A673 (cell line): Measurements from ENCODE around the gene WFDC2. TPM values are rescaled to one million over a fixed set of nuclear protein-coding genes. Genes with fewer than 3 reads are reported as not detected.
A peak's percentile ranks its signal among the peaks of the same experiment; 100 is the strongest.

Experiments used
- BruUV-seq: library from RNA; stranded (reverse); fragments of 400-500 nt; replicated peaks from 2 replicates; lab custom pipeline; 2021; lab: Mats Ljungman, UMichigan
- CTCF ChIA-PET: fragments of 300-600 bp; sonication (Branson Sonifier 250); formaldehyde crosslinking; loops from one replicate; lab custom pipeline; 2022; ENCODE audit warnings: antibody characterized with exemption; lab: Charles Lee
- POLR2A ChIA-PET: fragments of 300-600 bp; sonication (Branson Sonifier 250); formaldehyde crosslinking; loops from one replicate; lab custom pipeline; 2022; ENCODE audit warnings: antibody characterized with exemption; ENCODE audit not compliant: low non-redundant PET; lab: Charles Lee
- DNase-seq: peaks from one replicate; pipeline ENCODE4 v3.0.0-alpha.2; 2015; ENCODE audit warnings: low spot score
- H3K27ac ChIP-seq: fragments of 200-600 bp; sonication (generic); 2 replicates; pipeline ENCODE4 v1.5.1; 2016; ENCODE audit warnings: mixed run types, low read depth, mild to moderate bottlenecking, mixed read lengths, antibody characterized with exemption, low read length; ENCODE audit not compliant: poor library complexity, severe bottlenecking
- H3K27me3 ChIP-seq: fragments of 200-600 bp; sonication (generic); replicated peaks from 2 replicates; pipeline ENCODE4 v1.6.1; 2017; ENCODE audit warnings: mixed run types, low read depth, mild to moderate bottlenecking, mixed read lengths, antibody characterized with exemption, low read length; ENCODE audit not compliant: insufficient read depth, poor library complexity
- H3K36me3 ChIP-seq: fragments of 200-600 bp; sonication (generic); 2 replicates; pipeline ENCODE4 v1.6.1; 2016; ENCODE audit warnings: mixed run types, mild to moderate bottlenecking, mixed read lengths, antibody characterized with exemption, low read length; ENCODE audit not compliant: insufficient read depth, poor library complexity, severe bottlenecking
- H3K4me1 ChIP-seq: fragments of 200-600 bp; sonication (generic); 2 replicates; pipeline ENCODE4 v1.6.1; 2017; ENCODE audit warnings: mixed run types, mild to moderate bottlenecking, mixed read lengths, antibody characterized with exemption, low read length; ENCODE audit not compliant: insufficient read depth, poor library complexity, severe bottlenecking
- H3K4me3 ChIP-seq: fragments of 200-600 bp; sonication (generic); 2 replicates; pipeline ENCODE4 v1.5.1; 2016; ENCODE audit warnings: low read depth, mixed run types, mild to moderate bottlenecking, mixed read lengths, low read length; ENCODE audit not compliant: poor library complexity, severe bottlenecking
- H3K9me3 ChIP-seq: fragments of 200-600 bp; sonication (generic); 2 replicates; pipeline ENCODE4 v1.6.1; 2016; ENCODE audit warnings: mixed run types, low read depth, mild to moderate bottlenecking, mixed read lengths, antibody characterized with exemption, low read length; ENCODE audit not compliant: poor library complexity, severe bottlenecking
- EZH2 ChIP-seq: fragments of 200-600 bp; sonication (generic); IDR thresholded peaks from 2 replicates; pipeline ENCODE4 v1.6.1; 2017; ENCODE audit warnings: borderline replicate concordance, low read depth, mild to moderate bottlenecking, mixed read lengths, antibody characterized with exemption, low read length; ENCODE audit not compliant: poor library complexity, severe bottlenecking
- intact Hi-C: fragments of 100-400 bp; cut with micrococcal nuclease; formaldehyde crosslinking; loops from one replicate; pipeline ENCODE4 v1.10.0; 2022; ENCODE audit not compliant: unreplicated experiment
- total RNA-seq: library from RNA; stranded (reverse); gene quantifications from 2 replicates; pipeline ENCODE4 v1.2.3, GENCODE V29; 2021
- TF ChIP-seq, protein P1 (sequence below): fragments of 300-800, 200-600 bp; sonication (generic); conservative IDR thresholded peaks from 2 replicates; pipeline ENCODE4 v1.5.1; 2017; ENCODE audit warnings: low read depth, mild to moderate bottlenecking, antibody characterized with exemption, low read length, moderate library complexity, mixed read lengths

The WFDC2 gene
- total RNA-seq, 1 experiment from 2014 or later: not detected

DNA sequence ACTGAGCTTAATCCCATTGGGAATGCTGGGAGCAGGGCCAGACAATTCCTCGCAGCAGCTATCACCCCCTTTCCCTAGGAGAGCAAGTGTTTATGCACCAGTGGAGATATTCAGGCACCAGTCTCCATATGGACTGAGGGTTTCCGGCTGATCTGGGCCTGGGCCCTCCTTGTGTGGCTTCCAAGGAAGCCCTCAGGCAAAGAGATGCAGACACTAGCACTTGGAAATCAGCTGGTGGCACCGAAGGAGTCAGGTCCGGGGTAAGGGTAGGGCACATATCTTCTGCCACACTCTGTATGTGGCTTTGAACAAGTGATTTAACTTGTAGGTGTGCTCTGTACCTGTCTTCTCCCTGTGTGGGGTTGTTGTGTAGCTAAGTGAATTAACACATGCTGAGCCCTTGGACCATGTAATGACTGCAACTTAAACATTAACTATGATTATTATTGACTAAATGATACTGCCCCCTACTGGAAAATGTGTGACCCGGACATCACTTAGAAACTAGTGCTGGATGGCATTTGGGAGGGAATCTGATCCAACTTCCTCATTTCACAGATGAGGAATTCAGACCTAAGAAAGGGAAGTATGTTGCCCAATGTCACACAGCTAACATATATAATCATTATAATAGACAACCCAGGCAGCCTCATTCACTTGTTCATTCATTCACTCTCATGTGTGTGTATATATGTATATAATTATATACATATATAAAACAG is 19.3 kb upstream of the WFDC2 start:
- H3K27me3 ChIP-seq: no peaks in the 10 kb centered on the region
- POLR2A ChIA-PET: interaction anchor here (0.6 kb wide), 1 partner anchor 149 kb away, joined by 4 read pairs; no protein-coding TSS in a partner anchor
- CTCF ChIA-PET: interaction anchor here (0.5 to 1.3 kb wide), 5 partner anchors 77 to 131 kb away, joined by 3 to 9 read pairs (median 4); no protein-coding TSS in a partner anchor
- peak; percentile 73 for DNase-seq
- no peak overlapping the region for H3K27ac ChIP-seq
- H3K4me3 ChIP-seq: no peak overlapping the region
- H3K36me3 ChIP-seq: no peaks in the 10 kb centered on the region
- intact Hi-C loops: loop anchor here (1.0 to 10.0 kb wide), 2 partner anchors 131 to 325 kb away; no protein-coding TSS in a partner anchor
- BruUV-seq: no TSS peak
- H3K9me3 ChIP-seq: no peaks in the 10 kb centered on the region
- no peaks in the 10 kb centered on the region for H3K4me1 ChIP-seq
- TF ChIP-seq EZH2: no peak
- TF ChIP-seq, protein P1, sequence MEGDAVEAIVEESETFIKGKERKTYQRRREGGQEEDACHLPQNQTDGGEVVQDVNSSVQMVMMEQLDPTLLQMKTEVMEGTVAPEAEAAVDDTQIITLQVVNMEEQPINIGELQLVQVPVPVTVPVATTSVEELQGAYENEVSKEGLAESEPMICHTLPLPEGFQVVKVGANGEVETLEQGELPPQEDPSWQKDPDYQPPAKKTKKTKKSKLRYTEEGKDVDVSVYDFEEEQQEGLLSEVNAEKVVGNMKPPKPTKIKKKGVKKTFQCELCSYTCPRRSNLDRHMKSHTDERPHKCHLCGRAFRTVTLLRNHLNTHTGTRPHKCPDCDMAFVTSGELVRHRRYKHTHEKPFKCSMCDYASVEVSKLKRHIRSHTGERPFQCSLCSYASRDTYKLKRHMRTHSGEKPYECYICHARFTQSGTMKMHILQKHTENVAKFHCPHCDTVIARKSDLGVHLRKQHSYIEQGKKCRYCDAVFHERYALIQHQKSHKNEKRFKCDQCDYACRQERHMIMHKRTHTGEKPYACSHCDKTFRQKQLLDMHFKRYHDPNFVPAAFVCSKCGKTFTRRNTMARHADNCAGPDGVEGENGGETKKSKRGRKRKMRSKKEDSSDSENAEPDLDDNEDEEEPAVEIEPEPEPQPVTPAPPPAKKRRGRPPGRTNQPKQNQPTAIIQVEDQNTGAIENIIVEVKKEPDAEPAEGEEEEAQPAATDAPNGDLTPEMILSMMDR: peak; percentile 79

DNA sequence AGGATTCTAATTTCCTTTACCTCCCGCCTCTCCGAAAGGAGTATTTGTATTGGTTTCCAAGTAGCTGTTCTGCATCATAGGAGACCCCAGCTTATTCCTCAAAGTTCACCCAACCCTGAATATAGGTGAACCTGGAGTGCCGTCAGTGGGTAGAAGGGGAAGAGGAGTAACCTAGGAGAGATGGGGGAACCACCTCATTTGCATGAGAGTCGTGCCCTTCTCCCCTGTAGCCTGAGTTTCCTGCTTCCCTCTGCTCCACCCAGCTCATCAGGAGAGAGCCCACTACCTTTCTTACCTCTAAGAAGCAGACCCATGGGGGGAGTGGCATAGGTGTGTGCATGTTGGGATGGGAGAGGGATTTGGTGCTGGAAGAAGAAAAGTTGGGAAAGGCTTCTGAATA is 17.3 kb upstream of the WFDC2 start:
- H3K27me3 ChIP-seq: no peaks in the 10 kb centered on the region
- intact Hi-C loops: loop anchor here (10.0 kb wide), 1 partner anchor 323 kb away; no protein-coding TSS in a partner anchor
- no peak for TF ChIP-seq EZH2
- TF ChIP-seq, protein P1: no peak
- no peak for DNase-seq
- ChIA-PET CTCF (interaction anchor here (0.9 kb wide), 1 partner anchor 10 kb away, joined by 3 read pairs; no protein-coding TSS in a partner anchor), POLR2A (no interaction called here)
- no peak overlapping the region for H3K27ac ChIP-seq
- no peaks in the 10 kb centered on the region for H3K4me1 ChIP-seq
- H3K4me3 ChIP-seq: no peak overlapping the region
- H3K36me3 ChIP-seq: no peaks in the 10 kb centered on the region
- H3K9me3 ChIP-seq: no peaks in the 10 kb centered on the region
- no TSS peak for BruUV-seq

DNA sequence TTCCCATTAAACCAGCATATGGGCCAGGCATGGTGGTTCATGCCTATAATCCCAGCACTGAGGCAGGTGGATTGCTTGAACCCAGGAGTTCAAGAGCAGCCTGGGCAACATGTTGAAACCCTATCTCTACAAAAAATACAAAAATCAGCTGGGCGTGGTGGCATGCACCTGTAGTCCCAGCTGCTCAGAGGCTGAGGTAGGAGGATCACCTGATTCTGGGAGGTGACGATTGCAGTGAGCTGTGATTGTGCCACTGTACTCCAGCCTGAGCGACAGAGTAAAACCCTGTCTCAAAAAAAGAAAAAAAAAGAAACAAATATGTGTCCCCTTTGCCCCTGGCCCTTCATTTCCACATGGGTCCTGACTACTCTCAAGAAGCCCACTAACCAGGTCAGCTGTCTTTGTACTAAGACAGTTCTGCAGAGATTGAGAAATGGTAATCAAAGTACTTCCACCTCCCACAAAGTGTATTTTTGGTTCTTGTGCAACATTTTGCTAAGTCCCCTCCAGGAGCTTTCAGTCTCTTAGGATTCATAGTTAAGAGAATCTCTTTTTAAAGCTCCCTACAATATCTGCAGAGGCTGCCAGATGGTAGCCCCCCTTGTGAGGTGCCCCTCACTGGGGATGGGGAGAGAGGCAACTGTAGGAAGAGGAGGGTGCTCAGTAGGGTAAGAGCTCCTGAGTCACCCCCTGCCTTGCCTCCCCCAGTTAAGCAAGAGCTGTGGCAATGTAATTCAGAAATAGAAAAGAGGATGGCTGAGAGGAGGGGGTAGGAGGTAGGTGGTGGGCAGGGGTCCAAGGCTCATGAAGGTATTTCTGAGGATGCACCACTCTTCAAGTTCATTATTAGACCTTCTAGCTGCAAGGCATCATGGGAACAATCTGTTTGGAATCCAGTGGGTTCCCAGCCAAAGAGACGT is 16.5 kb upstream of the WFDC2 start:
- Histone ChIP-seq H3K27me3 (no peaks in the 10 kb centered on the region), H3K36me3 (no peaks in the 10 kb centered on the region), H3K9me3 (no peaks in the 10 kb centered on the region), H3K4me3 (no peak overlapping the region), H3K4me1 (no peaks in the 10 kb centered on the region), H3K27ac (no peak overlapping the region)
- intact Hi-C loops: loop anchor here (10.0 kb wide), 1 partner anchor 322 kb away; no protein-coding TSS in a partner anchor
- no TSS peak for BruUV-seq
- CTCF ChIA-PET: interaction anchor here (0.9 kb wide), 1 partner anchor 9 kb away, joined by 3 read pairs; no protein-coding TSS in a partner anchor
- no peak for TF ChIP-seq EZH2
- TF ChIP-seq, protein P1: no peak
- POLR2A ChIA-PET: no interaction called here
- DNase-seq: no peak
